GM12801 (cell line): ENCODE data around the gene EPS15.

Experiments
- CTCF ChIP-seq: IDR thresholded peaks from one replicate; pipeline ENCODE4 v1.5.1; 2011; ENCODE audit warnings: control low read depth; ENCODE audit not compliant: insufficient read length; ENCODE audit errors: extremely low read depth

EPS15 gene

DNA sequence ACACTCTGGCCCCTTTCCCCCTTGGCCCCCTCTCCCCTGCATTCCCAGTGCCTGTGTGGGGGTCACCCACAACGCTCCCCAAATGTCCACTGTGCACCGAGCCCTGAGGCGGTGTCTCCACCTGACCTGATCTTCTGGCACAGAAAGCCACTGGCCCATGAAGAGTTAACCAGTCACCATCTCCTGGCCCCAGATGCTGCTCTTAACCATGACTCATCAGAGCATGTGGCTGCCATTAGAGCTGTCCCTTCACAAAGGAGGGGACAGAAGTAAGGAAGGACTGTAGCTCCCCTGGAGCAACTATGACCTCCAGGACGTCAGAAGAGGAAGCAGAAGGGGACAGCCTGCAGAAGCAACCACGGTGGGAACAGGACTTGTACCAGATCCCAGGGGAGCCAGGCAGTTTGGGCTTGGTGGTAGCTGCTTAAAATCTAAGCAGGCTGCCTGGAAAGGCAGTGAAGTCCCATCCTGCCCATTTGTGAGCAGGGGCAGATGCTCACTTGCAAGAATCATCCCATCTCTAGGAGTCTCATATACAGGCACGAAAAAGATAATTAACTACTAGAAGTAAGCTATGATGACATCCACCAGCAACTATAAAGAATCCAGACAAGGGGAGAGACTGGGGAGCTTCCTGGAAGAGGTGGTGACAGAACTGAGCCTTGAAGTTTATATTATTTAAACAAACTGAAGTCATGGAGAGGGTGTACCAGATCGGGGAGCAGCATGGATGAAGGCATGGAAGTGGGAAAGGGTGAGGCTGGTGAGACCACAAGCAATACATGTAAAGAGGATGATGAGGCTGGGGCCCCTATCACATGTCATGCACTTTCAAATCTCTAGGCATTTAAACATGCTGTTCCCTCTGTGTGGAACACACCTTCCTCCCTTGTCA, 187.6 kb downstream of the EPS15 start:
- TF ChIP-seq CTCF = no peak

DNA sequence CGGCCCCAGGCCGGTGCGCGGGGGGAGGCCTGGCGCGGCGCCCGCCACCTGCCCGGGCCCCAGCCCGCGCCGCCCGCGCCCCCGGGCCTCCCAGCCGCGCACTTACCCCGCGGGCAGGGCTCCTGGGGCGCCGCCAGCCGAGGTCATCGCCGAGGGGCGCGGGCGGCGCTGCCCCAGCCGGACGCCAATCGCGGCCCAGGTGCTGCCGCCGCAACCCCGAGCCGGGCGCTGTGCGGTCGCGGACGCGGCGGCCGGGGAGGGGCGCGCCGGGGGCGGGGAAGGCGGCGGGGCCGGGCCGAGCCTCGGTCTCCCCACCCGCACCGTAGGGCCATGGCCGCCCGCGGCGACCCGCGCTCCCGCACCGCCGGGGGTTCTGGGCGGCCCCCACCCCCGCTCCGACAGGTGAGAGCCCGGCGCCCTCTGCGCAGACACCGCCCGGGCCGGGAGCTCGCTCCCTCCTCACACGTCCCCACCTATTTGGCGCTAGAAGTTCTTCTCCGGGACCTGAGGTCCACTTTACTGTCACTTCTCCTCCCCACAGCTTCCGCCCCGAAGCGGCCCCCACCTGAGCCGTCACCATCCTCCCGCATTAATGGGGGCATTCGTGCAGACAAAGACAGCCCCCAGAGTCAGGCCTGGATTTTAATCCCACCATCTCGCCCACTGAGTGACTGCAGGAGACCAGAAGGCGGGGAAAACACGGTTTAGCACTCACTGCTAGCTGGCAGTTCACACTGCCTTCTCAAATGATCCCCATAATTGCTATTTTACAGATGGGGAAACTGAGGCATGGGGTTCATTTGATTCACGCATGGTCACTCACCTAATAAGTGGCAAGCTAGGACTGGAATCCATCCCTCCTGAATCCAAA, 188.5 kb downstream of the EPS15 start, which contains the start of gene TTC39A:
TTC39A (minus strand) TSS at position 232 of the 871 bp plus-strand sequence; CDS start at position 147, 85 bp downstream.
- TF ChIP-seq CTCF = no peak

GRCh38 chr1:51329443-51330325, 189.4 kb downstream of the EPS15 start:
- TF ChIP-seq CTCF = no peak

DNA sequence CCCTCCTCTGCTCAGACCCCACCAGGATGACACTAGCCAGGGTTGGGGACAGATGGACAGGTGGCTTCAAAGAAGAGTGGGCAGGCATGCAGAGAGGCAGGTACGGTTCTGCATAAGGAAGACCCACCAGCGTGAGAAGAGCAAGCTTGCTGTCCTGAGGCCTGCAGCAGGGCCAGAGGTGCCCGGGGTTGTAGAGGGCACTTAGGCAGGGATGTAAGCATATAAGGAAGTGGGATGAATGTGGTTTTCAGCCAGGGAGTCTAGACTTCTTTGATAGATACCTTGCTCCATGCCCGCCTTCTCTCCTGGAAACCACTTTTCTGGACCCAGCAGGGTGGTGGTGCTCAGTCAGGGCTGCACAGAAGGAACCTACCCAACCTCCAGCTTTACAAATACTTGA, 190.1 kb downstream of the EPS15 start:
- no peak for TF ChIP-seq CTCF

DNA sequence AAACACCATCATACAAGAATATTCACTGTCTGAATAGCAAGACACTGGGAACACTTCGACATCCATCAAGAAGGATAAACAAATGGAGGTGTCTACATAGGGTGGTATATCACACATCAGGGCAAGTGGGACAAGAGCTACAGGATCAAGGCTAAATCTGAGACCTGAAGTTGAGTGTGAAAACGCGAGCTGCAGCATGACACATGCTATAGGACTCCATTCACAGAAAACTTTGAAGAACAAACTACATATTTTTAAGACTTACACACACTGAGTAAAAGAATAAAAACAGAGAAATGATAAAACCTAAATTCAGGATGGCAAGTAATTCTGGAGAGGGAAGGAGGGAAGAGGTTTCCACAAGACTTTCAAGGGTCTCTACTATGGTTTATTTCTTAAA, 190.8 kb downstream of the EPS15 start:
- TF ChIP-seq CTCF = no peak

DNA sequence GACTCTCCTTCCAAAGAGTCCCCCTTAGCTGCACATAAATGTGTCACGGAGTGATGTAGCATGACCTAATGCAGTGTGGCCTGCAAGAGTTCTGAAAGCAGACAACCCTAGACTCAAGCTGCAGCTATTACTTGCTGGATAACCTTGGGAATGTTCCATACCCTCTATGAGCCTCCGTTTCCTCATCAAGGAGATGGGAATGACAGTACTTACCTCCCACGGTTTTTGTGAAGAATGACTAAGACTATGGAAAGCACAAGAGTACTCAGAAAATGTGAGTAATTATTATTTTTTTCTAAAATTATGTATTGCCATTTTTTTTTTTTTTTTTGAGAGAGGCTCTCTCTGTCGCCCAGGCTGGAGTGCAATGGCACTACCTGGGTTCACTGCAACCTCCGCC, 191.7 kb downstream of the EPS15 start:
- no peak for TF ChIP-seq CTCF

GRCh38 chr1:51326839-51327238, 192.2 kb downstream of the EPS15 start:
- TF ChIP-seq CTCF = no peak
